Lung (tissue), 12 donors: ENCODE data around the gene FAM234B. TPM values are rescaled to one million over a fixed set of nuclear protein-coding genes. Genes with fewer than 3 reads are reported as not detected.

Experiments used
- ATAC-seq: fragments of 200-7000 bp; cut with Tn5 transposase; one replicate; pipeline ENCODE4 v1.9.1; 2020; ENCODE audit warnings: moderate number of reproducible peaks; ENCODE audit not compliant: insufficient read depth, low FRiP score
- DNase-seq, 3 donors: peaks; one replicate each; pipeline ENCODE4 v3.0.0-alpha.2; 2013 to 2017
- H3K27ac ChIP-seq, 2 donors: one replicate each; pipeline ENCODE4 v1.5.1; 2013; ENCODE audit warnings: mild to moderate bottlenecking in 2 of 2, moderate library complexity in 2 of 2, control low read depth in 1 of 2, inconsistent platforms in 1 of 2, low read depth in 1 of 2, low read length in 1 of 2
- H3K27me3 ChIP-seq, 3 donors: one replicate each; pipeline ENCODE4 v1.5.1; 2013; ENCODE audit warnings: low read length in 2 of 3; ENCODE audit not compliant: control insufficient read depth in 3 of 3, insufficient read depth in 3 of 3
- H3K36me3 ChIP-seq, 4 donors: one replicate each; pipeline ENCODE4 v1.5.1; 2013; ENCODE audit warnings: low read length in 4 of 4, mild to moderate bottlenecking in 1 of 4, moderate library complexity in 1 of 4; ENCODE audit not compliant: control insufficient read depth in 4 of 4, insufficient read depth in 4 of 4
- H3K4me1 ChIP-seq, 5 donors: one replicate each; pipeline ENCODE4 v1.5.1; 2013; ENCODE audit warnings: low read length in 5 of 5, mild to moderate bottlenecking in 2 of 5, moderate library complexity in 1 of 5; ENCODE audit not compliant: control insufficient read depth in 5 of 5, insufficient read depth in 5 of 5
- H3K4me3 ChIP-seq: one replicate; pipeline ENCODE4 v1.5.1; 2013; ENCODE audit warnings: mild to moderate bottlenecking, control low read depth, moderate library complexity
- H3K9ac ChIP-seq, 2 donors: one replicate each; pipeline ENCODE4 v1.5.1; 2013; ENCODE audit warnings: low read length in 2 of 2, control low read depth in 1 of 2; ENCODE audit not compliant: insufficient read depth in 1 of 2
- H3K9me3 ChIP-seq, 4 donors: one replicate each; pipeline ENCODE4 v1.5.1; 2013; ENCODE audit warnings: low read length in 3 of 4, mild to moderate bottlenecking in 1 of 4, moderate library complexity in 1 of 4; ENCODE audit not compliant: control insufficient read depth in 4 of 4, insufficient read depth in 3 of 4
- CTCF ChIP-seq: IDR thresholded peaks from 2 replicates; pipeline ENCODE4 v1.5.1; 2012; ENCODE audit warnings: mild to moderate bottlenecking; ENCODE audit errors: control extremely low read depth, extremely low read depth
- WGBS, 2 donors: extraction: QIAGEN DNeasy Blood & Tissue Kit; methylation state at CpG; one replicate each; pipeline ENCODE4 v1.1.7; 2013; 5-methylcytosine and 5-hydroxymethylcytosine counted together
- polyA plus RNA-seq, 2 donors: library from polyadenylated mRNA; stranded (reverse); fragments of 200-250 nt; gene quantifications; one replicate each; pipeline ENCODE4 v1.2.1, GENCODE V29; 2013
- total RNA-seq, 2 donors: library from RNA; depleted of rRNA in 1 of 2; stranded (reverse); fragments of >200 nt in 1 of 2; gene quantifications; one replicate each; pipeline ENCODE4 v1.2.1, GENCODE V29; 2014 to 2021
- donor health status: control.
- donor health status: control.
- donor health status: Bipolar disorder and iron deficiency.
- donor health status: healthy.
- donor health status: DM: yes; HTN: yes; CAD: no.

FAM234B gene
- total and polyA plus RNA-seq, 4 donors = 1.4 to 10.4 (median 6.3) TPM

DNA sequence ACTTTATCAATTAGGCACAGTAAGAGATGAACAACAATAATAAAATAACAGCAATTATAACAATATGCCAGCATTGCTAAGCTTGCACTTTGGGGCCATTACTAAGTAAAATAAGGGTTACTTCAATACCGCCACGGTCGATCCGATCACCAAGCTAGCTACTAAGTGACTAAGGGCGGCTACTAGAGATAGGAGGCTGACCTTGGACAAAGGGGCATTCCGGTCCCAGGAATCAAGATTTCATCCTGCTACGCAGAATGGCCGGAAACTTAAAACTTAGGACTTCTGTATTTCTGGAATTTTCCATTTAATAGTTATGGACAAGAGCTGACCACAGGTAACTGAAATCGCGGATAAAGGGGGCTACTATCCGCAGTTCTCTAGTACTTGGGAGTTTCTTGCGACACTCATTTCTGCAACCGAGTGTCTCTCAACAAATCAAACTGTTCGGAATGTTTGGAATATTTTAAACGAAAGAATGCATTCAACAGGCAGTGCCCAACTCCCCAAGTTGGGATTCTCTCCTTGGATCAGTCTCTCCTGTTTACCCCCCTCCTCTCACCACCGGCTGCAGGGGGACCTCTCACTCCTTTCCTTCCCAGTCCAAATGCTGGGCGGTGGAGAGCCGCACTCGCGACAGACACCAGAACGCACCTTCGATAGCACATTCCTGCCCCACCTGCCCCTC lies 44.8 kb upstream of the FAM234B start:
- Histone ChIP-seq H3K4me1 (peaks cover 0 to 25% (median 9%) of the 10 kb centered on the region in 5 donors), H3K27me3 (no peaks in the 10 kb centered on the region), H3K9ac (peak overlapping the region; percentile 59 to 82), H3K4me3 (peak overlapping the region; percentile 87), H3K36me3 (peaks cover 0 to 3% (median 0%) of the 10 kb centered on the region in 4 donors), H3K27ac (peak overlapping the region; percentile 81 to 97), H3K9me3 (no peaks in the 10 kb centered on the region)
- DNase-seq (peak in 2 of 3 donors; percentile 58 to 70), ATAC-seq (no peak)
- TF ChIP-seq CTCF = no peak
- 23 to 32% methylated on average over 22 of the region's 22 CpGs for WGBS, 2 donors

DNA sequence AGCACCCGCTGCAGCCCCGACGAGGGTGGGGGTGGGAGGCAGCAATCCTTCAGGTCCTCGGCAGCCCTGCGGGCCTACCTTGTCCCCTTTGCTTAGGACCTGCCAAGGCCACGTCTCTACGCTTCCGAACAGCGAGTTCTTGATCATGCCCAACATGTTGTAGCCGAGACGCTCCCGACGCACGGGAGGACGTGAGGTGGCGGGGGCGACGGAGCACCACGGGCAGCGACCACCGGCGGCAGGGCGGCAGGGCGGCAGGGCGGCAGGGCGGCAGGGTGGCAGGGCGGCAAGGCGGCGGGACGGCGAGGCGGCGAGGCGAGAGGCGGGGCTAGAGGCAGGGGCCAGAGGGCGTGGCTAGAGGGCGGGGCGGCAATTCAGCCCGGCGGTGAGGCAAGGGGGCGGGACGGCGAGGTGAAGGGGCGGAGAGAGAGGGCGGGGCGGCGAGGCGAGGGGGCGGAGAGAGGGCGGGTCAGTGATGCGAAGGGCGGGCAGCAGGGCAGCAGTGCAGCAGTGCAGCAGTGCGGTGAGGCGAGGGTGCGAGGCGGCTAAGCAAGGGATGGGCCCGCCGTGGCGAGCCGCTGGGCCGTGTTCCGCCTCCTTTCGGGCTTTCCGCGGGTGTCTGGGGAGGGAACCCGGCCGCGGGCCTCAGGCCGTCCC lies 44.1 kb upstream of the FAM234B start, which contains the start of gene HEBP1:
Gene HEBP1 (minus strand): TSS at position 307 of the 657 bp plus-strand sequence. CDS start 151 bp downstream, at position 156.
- peak within 1 kb of the TSS; percentile 66 to 87 for H3K9ac ChIP-seq
- H3K4me3 ChIP-seq = peak within 1 kb of the TSS; percentile 87
- H3K4me1 ChIP-seq = peaks cover 0 to 25% (median 9%) of the 10 kb centered on the region in 5 donors
- TF ChIP-seq CTCF = no peak
- DNase-seq (peak; percentile 95 to 98 (median 97)), ATAC-seq (peak; percentile 95)
- H3K27me3 ChIP-seq = no peaks in the 10 kb centered on the region
- H3K36me3 ChIP-seq = peaks cover 0 to 3% (median 0%) of the 10 kb centered on the region in 4 donors
- H3K27ac ChIP-seq = peak within 1 kb of the TSS; percentile 94 to 97
- no peaks in the 10 kb centered on the region for H3K9me3 ChIP-seq
- 0 to 1% methylated on average over 49 to 69 of the region's 69 CpGs for WGBS, 2 donors

GRCh38 chr12:13000616-13000924 lies 43.6 kb upstream of the FAM234B start:
- no peaks in the 10 kb centered on the region for H3K9me3 ChIP-seq
- TF ChIP-seq CTCF = no peak
- H3K27ac ChIP-seq = peak overlapping the region; percentile 89 to 94
- H3K4me1 ChIP-seq = peaks cover 0 to 25% (median 9%) of the 10 kb centered on the region in 5 donors
- DNase-seq = no peak
- H3K9ac ChIP-seq = peak overlapping the region; percentile 66 to 87
- peaks cover 0 to 3% (median 0%) of the 10 kb centered on the region in 4 donors for H3K36me3 ChIP-seq
- 0 to 1% methylated on average over 15 to 16 of the region's 16 CpGs for WGBS, 2 donors
- H3K27me3 ChIP-seq = no peaks in the 10 kb centered on the region
- H3K4me3 ChIP-seq = peak overlapping the region; percentile 66
- ATAC-seq = peak; percentile 15
